CD4-positive, alpha-beta memory T cell (primary cell): ENCODE data around the gene PAXX. TPM values are rescaled to one million over a fixed set of nuclear protein-coding genes. Genes with fewer than 3 reads are reported as not detected.
A peak's percentile ranks its signal among the peaks of the same experiment; 100 is the strongest.

Source experiments
- CTCF ChIA-PET: fragments of 350-600 bp; sonication (Branson Sonifier 250); formaldehyde crosslinking; loops from one replicate; lab custom pipeline; 2021; ENCODE audit warnings: inconsistent platforms; ENCODE audit not compliant: partially characterized antibody; lab: Charles Lee
- POLR2A ChIA-PET: fragments of 350-600 bp; sonication (Branson Sonifier 250); formaldehyde crosslinking; loops from one replicate; lab custom pipeline; 2021; ENCODE audit not compliant: partially characterized antibody; lab: Charles Lee
- DNase-seq, 5 donors: peaks; one replicate each; pipeline versions ENCODE4 v3.0.0 to v3.0.0-alpha.2; 2020 to 2022; ENCODE audit warnings: mixed read lengths in 1 of 5
- H3K27ac ChIP-seq: one replicate; pipeline ENCODE4 v1.7.0; 2013; ENCODE audit warnings: low read depth, low read length
- H3K27me3 ChIP-seq: 2 replicates; pipeline ENCODE4 v1.7.0; 2013; ENCODE audit warnings: mild to moderate bottlenecking, low read length, moderate library complexity; ENCODE audit not compliant: insufficient read depth
- H3K36me3 ChIP-seq: 2 replicates; pipeline ENCODE4 v1.7.0; 2013; ENCODE audit warnings: mild to moderate bottlenecking, low read length, moderate library complexity; ENCODE audit not compliant: insufficient read depth
- H3K4me1 ChIP-seq: 2 replicates; pipeline ENCODE4 v1.7.0; 2013; ENCODE audit warnings: mild to moderate bottlenecking, low read length, moderate library complexity; ENCODE audit not compliant: insufficient read depth
- H3K4me3 ChIP-seq, 2 donors: one replicate each; pipeline ENCODE4 v1.7.0; 2013; ENCODE audit warnings: low read length in 2 of 2, mild to moderate bottlenecking in 1 of 2
- H3K9me3 ChIP-seq, 2 donors: one replicate each; pipeline ENCODE4 v1.7.0; 2013; ENCODE audit warnings: low read length in 2 of 2, control low read depth in 1 of 2; ENCODE audit not compliant: control insufficient read depth in 1 of 2
- H3K27ac Mint-ChIP-seq, 7 donors: one replicate each; pipeline ENCODE4 v1.8.0; 2020 to 2021; ENCODE audit warnings: mixed read lengths in 7 of 7, mild to moderate bottlenecking in 6 of 7, inconsistent platforms in 3 of 7, moderate library complexity in 3 of 7
- H3K27me3 Mint-ChIP-seq, 2 donors: one replicate each; pipeline ENCODE4 v1.8.0; 2020 to 2021; ENCODE audit warnings: mixed read lengths in 2 of 2
- H3K36me3 Mint-ChIP-seq, 2 donors: one replicate each; pipeline ENCODE4 v1.8.0; 2020 to 2021; ENCODE audit warnings: mixed read lengths in 2 of 2, inconsistent platforms in 1 of 2, mild to moderate bottlenecking in 1 of 2
- H3K4me1 Mint-ChIP-seq, 4 donors: one replicate each; pipeline ENCODE4 v1.8.0; 2020 to 2021; ENCODE audit warnings: mixed read lengths in 4 of 4, mild to moderate bottlenecking in 1 of 4
- H3K4me3 Mint-ChIP-seq, 8 donors: one replicate each; pipeline ENCODE4 v1.8.0; 2020 to 2021; ENCODE audit warnings: mixed read lengths in 8 of 8, mild to moderate bottlenecking in 7 of 8, moderate library complexity in 6 of 8, inconsistent platforms in 3 of 8
- H3K9me3 Mint-ChIP-seq, 8 donors: one replicate each; pipeline ENCODE4 v1.8.0; 2020 to 2021; ENCODE audit warnings: mixed read lengths in 8 of 8, mild to moderate bottlenecking in 5 of 8, inconsistent platforms in 3 of 8, moderate library complexity in 1 of 8
- intact Hi-C: fragments of 100-400 bp; cut with micrococcal nuclease; formaldehyde crosslinking; loops from one replicate; pipeline ENCODE4 v1.15.1; 2023
- polyA plus RNA-seq, 2 donors: library from polyadenylated mRNA; unstranded; fragments of 300-500 nt; fragmentation: Illumina TruSeq; gene quantifications; one replicate each; pipeline ENCODE4 v1.2.3, GENCODE V29; 2021
- total RNA-seq, 2 experiments: library from RNA; stranded (reverse); gene quantifications; one replicate each; pipeline ENCODE4 v1.2.3, GENCODE V29; 2021

PAXX gene
- total and polyA plus RNA-seq, 4 experiments from 2014 or later = 76.0 to 103 (median 97.5) TPM

DNA sequence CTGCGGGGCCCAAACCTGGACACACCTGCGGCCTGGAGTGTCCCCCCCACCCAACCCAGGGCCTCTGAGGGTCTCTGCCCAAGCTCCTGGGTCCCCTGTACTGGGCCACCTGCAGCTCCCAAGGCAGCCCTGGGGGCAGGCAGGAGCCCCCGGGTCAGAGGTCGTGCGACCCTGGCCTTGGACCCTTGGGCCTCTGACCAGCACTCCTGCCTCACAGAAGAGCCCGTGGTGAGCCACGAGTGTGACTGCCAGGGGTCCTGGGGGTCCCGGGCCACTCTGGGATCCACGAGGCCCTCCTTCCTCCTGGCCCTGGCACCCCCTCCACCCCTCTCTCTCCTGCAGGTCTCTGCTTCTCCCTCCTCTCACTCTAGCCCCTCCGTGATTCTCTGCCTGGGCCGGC lies 19.9 kb upstream of the PAXX start:
- H3K4me3 ChIP-seq = no peak overlapping the region
- Mint-ChIP-seq H3K4me1 (peaks cover 11 to 32% (median 22%) of the 10 kb centered on the region in 4 donors), H3K9me3 (no peaks in the 10 kb centered on the region), H3K4me3 (no peak overlapping the region), H3K27me3 (no peaks in the 10 kb centered on the region), H3K27ac (no peak overlapping the region), H3K36me3 (no peaks in the 10 kb centered on the region)
- H3K9me3 ChIP-seq = no peaks in the 10 kb centered on the region
- ChIA-PET POLR2A (interaction anchor here (0.8 to 2.2 kb wide), 2 partner anchors 10 to 14 kb away, joined by 4 read pairs; no protein-coding TSS in a partner anchor), CTCF (interaction anchor here (1.3 kb wide), 1 partner anchor 24 kb away, joined by 3 read pairs; no protein-coding TSS in a partner anchor)
- DNase-seq = no peak
- no peaks in the 10 kb centered on the region for H3K27me3 ChIP-seq
- peaks cover 36% of the 10 kb centered on the region for H3K4me1 ChIP-seq
- no peak overlapping the region for H3K27ac ChIP-seq
- intact Hi-C loops = loop anchor here (10.0 kb wide), 1 partner anchor 52 kb away; the partner anchor contains the start of gene ABCA2
- no peaks in the 10 kb centered on the region for H3K36me3 ChIP-seq

GRCh38 chr9:136972743-136973142 lies 19.5 kb upstream of the PAXX start:
- H3K36me3 ChIP-seq = no peaks in the 10 kb centered on the region
- CTCF ChIA-PET = no interaction called here
- H3K4me3 Mint-ChIP-seq = no peak overlapping the region

DNA sequence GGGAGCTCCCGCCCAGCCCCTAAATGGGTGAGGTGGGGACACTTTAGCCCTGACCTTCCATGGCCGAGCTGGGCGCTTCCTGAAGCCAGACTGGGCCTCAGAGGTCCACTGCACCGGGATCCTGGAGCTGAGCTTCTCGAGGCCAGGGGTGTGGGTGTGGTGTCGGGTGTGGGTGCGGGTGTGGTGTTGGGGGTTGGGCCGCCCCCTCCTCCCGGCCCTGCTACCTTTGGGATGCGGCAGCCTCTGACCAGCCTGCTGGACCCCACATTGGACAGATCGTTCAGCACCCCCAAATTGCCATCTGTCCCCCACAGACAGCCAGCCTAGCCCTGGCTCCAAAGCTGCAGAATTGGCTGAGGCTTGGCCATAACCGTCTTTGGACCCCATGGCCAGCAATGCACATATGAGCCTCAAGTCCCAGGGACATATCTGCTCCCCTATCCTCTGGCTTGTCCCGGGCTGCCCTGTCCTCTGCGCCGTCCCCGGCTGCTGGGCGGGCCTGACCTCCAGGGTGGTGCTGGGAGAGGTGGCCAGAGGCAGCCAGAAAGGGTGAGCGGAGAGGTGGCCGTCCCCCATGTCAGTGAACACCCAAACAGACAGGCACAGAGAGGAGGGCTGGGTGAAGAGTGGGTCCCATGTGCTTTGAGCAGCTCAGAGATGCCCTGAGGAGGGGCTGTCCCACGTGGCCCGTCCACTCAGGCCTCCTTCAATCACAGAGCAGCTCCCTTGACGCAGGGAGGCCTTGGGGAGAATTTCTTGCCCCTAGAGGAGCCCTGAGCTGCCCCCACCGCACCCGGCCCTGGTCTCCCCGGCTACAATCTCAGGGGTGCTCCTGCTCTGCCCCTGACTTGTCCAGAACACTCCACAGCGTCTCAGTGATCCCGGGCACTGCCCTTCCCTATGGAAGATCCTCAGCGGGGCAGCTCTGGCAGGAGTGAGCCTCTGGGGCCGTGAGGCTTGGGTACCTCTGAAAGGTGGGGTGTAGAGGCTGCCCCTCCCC lies 18.3 kb upstream of the PAXX start:
- peaks cover 41% of the 10 kb centered on the region for H3K4me1 ChIP-seq

More at GRCh38 chr9:136972743-136973142, 19.5 kb upstream of the PAXX start:
- no peak for DNase-seq
- no peak overlapping the region for H3K27ac ChIP-seq
- POLR2A ChIA-PET = interaction anchor here (0.8 kb wide), 1 partner anchor 14 kb away, joined by 4 read pairs; no protein-coding TSS in a partner anchor
- Mint-ChIP-seq H3K27me3 (no peaks in the 10 kb centered on the region), H3K36me3 (no peaks in the 10 kb centered on the region), H3K4me1 (peaks cover 11 to 32% (median 22%) of the 10 kb centered on the region in 4 donors), H3K27ac (no peak overlapping the region), H3K9me3 (no peaks in the 10 kb centered on the region)
- H3K4me1 ChIP-seq = peaks cover 40% of the 10 kb centered on the region
- no peaks in the 10 kb centered on the region for H3K9me3 ChIP-seq
- intact Hi-C loops = loop anchor here (10.0 kb wide), 1 partner anchor 52 kb away; the partner anchor contains the start of gene ABCA2
- H3K4me3 ChIP-seq = no peak overlapping the region
- no peaks in the 10 kb centered on the region for H3K27me3 ChIP-seq

GRCh38 chr9:136974817-136975535 lies 17.2 kb upstream of the PAXX start:
- Histone ChIP-seq H3K27me3 (no peaks in the 10 kb centered on the region), H3K36me3 (no peaks in the 10 kb centered on the region), H3K4me3 (peak overlapping the region; percentile 23 to 24), H3K9me3 (no peaks in the 10 kb centered on the region), H3K4me1 (peaks cover 41% of the 10 kb centered on the region), H3K27ac (peak overlapping the region; percentile 28)
- ChIA-PET POLR2A (interaction anchor here (0.6 to 3.9 kb wide), 13 partner anchors 10 to 266 kb away, joined by 3 to 75 read pairs (median 5); partner anchors contain the start of genes C8G, CLIC3, FBXW5 and FUT7), CTCF (interaction anchor here (0.7 to 3.4 kb wide), 10 partner anchors 11 to 110 kb away, joined by 3 to 27 read pairs (median 3); partner anchors contain the start of gene ABCA2)
- no peaks in the 10 kb centered on the region for H3K27me3 Mint-ChIP-seq
- H3K4me1 Mint-ChIP-seq = peaks cover 11 to 32% (median 22%) of the 10 kb centered on the region in 4 donors
- peak overlapping the region; percentile 66 to 84 (median 77) for H3K4me3 Mint-ChIP-seq
- H3K9me3 Mint-ChIP-seq = no peaks in the 10 kb centered on the region
- H3K36me3 Mint-ChIP-seq = no peaks in the 10 kb centered on the region
- intact Hi-C loops = loop anchor here (10.0 kb wide), 1 partner anchor 50 kb away; the partner anchor contains the start of gene ABCA2
- H3K27ac Mint-ChIP-seq = peak overlapping the region; percentile 52 to 83 (median 70)
- no peak for DNase-seq

More for the DNA sequence above, 18.3 kb upstream of the PAXX start:
- no peaks in the 10 kb centered on the region for H3K9me3 Mint-ChIP-seq
- H3K36me3 ChIP-seq = no peaks in the 10 kb centered on the region
- H3K27me3 ChIP-seq = no peaks in the 10 kb centered on the region
- peak overlapping the region in 2 of 7 donors; percentile 25 to 41 for H3K27ac Mint-ChIP-seq
- H3K4me3 ChIP-seq = no peak overlapping the region
- no peaks in the 10 kb centered on the region for H3K27me3 Mint-ChIP-seq
- CTCF ChIA-PET = interaction anchor here (1.2 to 3.4 kb wide), 4 partner anchors 14 to 54 kb away, joined by 3 to 27 read pairs (median 11); partner anchors contain the start of gene ABCA2
- H3K36me3 Mint-ChIP-seq = no peaks in the 10 kb centered on the region
- intact Hi-C loops = loop anchor here (10.0 kb wide), 1 partner anchor 51 kb away; the partner anchor contains the start of gene ABCA2
- no peaks in the 10 kb centered on the region for H3K9me3 ChIP-seq
- no peak for DNase-seq
- H3K27ac ChIP-seq = peak overlapping the region; percentile 21
- POLR2A ChIA-PET = interaction anchor here (1.2 to 3.9 kb wide), 9 partner anchors 12 to 267 kb away, joined by 3 to 75 read pairs (median 8); partner anchors contain the start of genes C8G, CLIC3, FBXW5 and LCN12
- H3K4me1 Mint-ChIP-seq = peaks cover 11 to 32% (median 22%) of the 10 kb centered on the region in 4 donors
- H3K4me3 Mint-ChIP-seq = peak overlapping the region in 2 of 8 donors; percentile 8 to 80

- Mint-ChIP-seq H3K27me3 (no peaks in the 10 kb centered on the region), H3K36me3 (no peaks in the 10 kb centered on the region), H3K9me3 (no peaks in the 10 kb centered on the region), H3K4me3 (peak overlapping the region; percentile 66 to 84 (median 77)), H3K4me1 (peaks cover 11 to 32% (median 23%) of the 10 kb centered on the region in 4 donors), H3K27ac (peak overlapping the region; percentile 52 to 83 (median 72))
- DNase-seq = peak in 1 of 5 donors; percentile 20
- POLR2A ChIA-PET = interaction anchor here (0.6 to 3.9 kb wide), 10 partner anchors 9 to 133 kb away, joined by 3 to 75 read pairs (median 8); partner anchors contain the start of genes C8G, CLIC3, FBXW5 and FUT7
- CTCF ChIA-PET = interaction anchor here (0.7 to 3.4 kb wide), 13 partner anchors 9 to 133 kb away, joined by 3 to 27 read pairs (median 3); partner anchors contain the start of genes ABCA2, AJM1 and CLIC3
- peaks cover 41% of the 10 kb centered on the region for H3K4me1 ChIP-seq
- H3K9me3 ChIP-seq = no peaks in the 10 kb centered on the region
- no peaks in the 10 kb centered on the region for H3K27me3 ChIP-seq
- H3K36me3 ChIP-seq = no peaks in the 10 kb centered on the region
- peak overlapping the region; percentile 23 to 24 for H3K4me3 ChIP-seq
- intact Hi-C loops = loop anchor here (10.0 kb wide), 1 partner anchor 49 kb away; the partner anchor contains the start of gene ABCA2
- peak overlapping the region; percentile 28 for H3K27ac ChIP-seq
These were observed 16.6 kb upstream of the PAXX start for GRCh38 chr9:136975644-136976043.

DNA sequence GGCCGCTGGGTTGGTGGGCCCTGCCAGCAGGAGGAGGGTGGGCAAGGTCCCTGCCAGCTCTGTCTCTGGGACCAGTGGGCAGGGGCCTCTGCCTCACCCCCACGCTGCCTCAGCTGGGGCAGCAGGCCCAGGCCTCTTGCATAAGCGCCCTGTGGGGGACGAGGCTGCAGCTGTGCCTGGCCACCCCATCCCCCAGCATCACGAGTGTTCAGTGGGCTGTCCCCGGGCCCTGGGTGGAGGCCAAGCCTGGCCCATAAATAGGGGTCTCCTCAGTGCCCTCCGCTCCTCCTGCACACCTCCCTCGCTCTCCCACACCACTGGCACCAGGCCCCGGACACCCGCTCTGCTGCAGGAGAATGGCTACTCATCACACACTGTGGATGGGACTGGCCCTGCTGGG lies 15.0 kb upstream of the PAXX start, which contains the start of gene PTGDS:
PTGDS (plus strand) TSS at position 282 of the 400 bp plus-strand sequence; CDS start at position 357, 75 bp downstream.
- H3K27ac ChIP-seq = peak within 1 kb of the TSS; percentile 2
- no peaks in the 10 kb centered on the region for H3K36me3 Mint-ChIP-seq
- no peak for DNase-seq
- peaks cover 41% of the 10 kb centered on the region for H3K4me1 ChIP-seq
- no peaks in the 10 kb centered on the region for H3K27me3 Mint-ChIP-seq
- peaks cover 11 to 32% (median 23%) of the 10 kb centered on the region in 4 donors for H3K4me1 Mint-ChIP-seq
- no peaks in the 10 kb centered on the region for H3K9me3 ChIP-seq
- peak within 1 kb of the TSS in 7 of 8 donors; percentile 22 to 84 (median 68) for H3K4me3 Mint-ChIP-seq
- ChIA-PET CTCF (interaction anchor here (1.3 kb wide), 1 partner anchor 135 kb away, joined by 3 read pairs; the partner anchor contains the start of gene AJM1), POLR2A (interaction anchor here (1.1 to 3.9 kb wide), 5 partner anchors 15 to 75 kb away, joined by 3 to 75 read pairs (median 24); partner anchors contain the start of genes CLIC3 and PAXX)
- H3K4me3 ChIP-seq = peak within 1 kb of the TSS in 1 of 2 donors; percentile 9
- intact Hi-C loops = loop anchor here (10.0 kb wide), 1 partner anchor 48 kb away; the partner anchor contains the start of gene ABCA2
- no peaks in the 10 kb centered on the region for H3K36me3 ChIP-seq
- H3K27ac Mint-ChIP-seq = peak within 1 kb of the TSS in 6 of 7 donors; percentile 13 to 80 (median 70)
- H3K27me3 ChIP-seq = no peaks in the 10 kb centered on the region
- H3K9me3 Mint-ChIP-seq = no peaks in the 10 kb centered on the region
